WERI-Rb-1 (cell line): ENCODE data around the gene MARK1.
"Not testable (repeated sequence)": the region's sequence is repeated elsewhere in the genome, so short reads cannot be mapped to it uniquely, and the experiment has no call there.

Experiments
- DNase-seq: peaks from one replicate; pipeline ENCODE4 v3.0.0-alpha.2; 2020
- H3K27ac ChIP-seq: fragments of 250-450 bp; sonication (Bioruptor Pico); 2 replicates; pipeline ENCODE4 v1.5.1; 2020; ENCODE audit warnings: mild to moderate bottlenecking, moderate library complexity
- H3K27me3 ChIP-seq: fragments of 250-450 bp; sonication (Bioruptor Pico); 2 replicates; pipeline ENCODE4 v1.5.1; 2021; ENCODE audit warnings: mild to moderate bottlenecking, low read depth, moderate library complexity; ENCODE audit not compliant: insufficient read depth, severe bottlenecking
- H3K36me3 ChIP-seq: fragments of 250-450 bp; sonication (Bioruptor Pico); 2 replicates; pipeline ENCODE4 v1.5.1; 2020; ENCODE audit warnings: mild to moderate bottlenecking, moderate library complexity
- H3K4me3 ChIP-seq: 2 replicates; pipeline ENCODE4 v1.5.1; 2011; ENCODE audit warnings: low read depth, mild to moderate bottlenecking, control low read depth, low read length
- H3K9me3 ChIP-seq: fragments of 250-450 bp; sonication (Bioruptor Pico); 2 replicates; pipeline ENCODE4 v1.5.1; 2021; ENCODE audit warnings: mild to moderate bottlenecking, moderate library complexity; ENCODE audit not compliant: severe bottlenecking
- CTCF ChIP-seq: IDR thresholded peaks from 2 replicates; pipeline ENCODE4 v1.5.1; 2011; ENCODE audit warnings: low read depth, mild to moderate bottlenecking, control low read depth, inconsistent platforms, low read length

MARK1 gene

GRCh38 chr1:220594356-220594755, 66.4 kb downstream of the MARK1 start:
- TF ChIP-seq CTCF = no peak
- Histone ChIP-seq H3K4me3 (no peak overlapping the region), H3K9me3 (no peaks in the 10 kb centered on the region), H3K27ac (no peak overlapping the region), H3K27me3 (no peaks in the 10 kb centered on the region), H3K36me3 (no peaks in the 10 kb centered on the region)
- no peak for DNase-seq

GRCh38 chr1:220595179-220595578, 67.2 kb downstream of the MARK1 start:
- no peak for TF ChIP-seq CTCF
- DNase-seq = no peak
- no peaks in the 10 kb centered on the region for H3K27me3 ChIP-seq
- no peaks in the 10 kb centered on the region for H3K36me3 ChIP-seq
- no peak overlapping the region for H3K4me3 ChIP-seq
- no peak overlapping the region for H3K27ac ChIP-seq
- no peaks in the 10 kb centered on the region for H3K9me3 ChIP-seq

DNA sequence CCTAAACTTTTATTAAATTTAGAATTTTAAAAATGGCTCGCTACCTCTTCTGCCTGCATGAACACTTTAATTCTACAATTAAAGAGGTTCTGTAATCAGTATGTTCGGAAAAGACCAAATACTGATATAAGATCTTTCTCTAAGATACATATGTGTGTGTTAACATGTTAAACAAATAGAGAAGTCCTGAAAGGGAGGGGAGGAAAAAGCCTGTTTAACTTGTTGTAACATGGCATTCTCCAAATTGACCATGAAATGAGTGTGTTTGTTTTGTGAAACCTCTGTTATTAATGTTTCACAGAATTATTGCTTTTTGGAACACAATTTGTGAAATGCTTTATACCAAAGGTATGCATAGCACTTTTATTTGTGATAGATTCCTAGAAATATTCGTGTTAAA, 77.0 kb downstream of the MARK1 start:
- peaks cover 4% of the 10 kb centered on the region for H3K9me3 ChIP-seq
- DNase-seq = no peak
- H3K27ac ChIP-seq = no peak overlapping the region
- TF ChIP-seq CTCF = no peak
- no peaks in the 10 kb centered on the region for H3K27me3 ChIP-seq
- no peaks in the 10 kb centered on the region for H3K36me3 ChIP-seq
- no peak overlapping the region for H3K4me3 ChIP-seq

- not testable (repeated sequence) for DNase-seq, H3K27ac ChIP-seq, H3K36me3 ChIP-seq, H3K9me3 ChIP-seq, H3K4me3 ChIP-seq, H3K27me3 ChIP-seq
These were observed 77.7 kb downstream of the MARK1 start for GRCh38 chr1:220605651-220606050.

GRCh38 chr1:220611100-220611499, 83.2 kb downstream of the MARK1 start:
- H3K9me3 ChIP-seq, H3K36me3 ChIP-seq: not testable (repeated sequence)

GRCh38 chr1:220616836-220617235, 88.9 kb downstream of the MARK1 start:
- Histone ChIP-seq H3K36me3 (no peaks in the 10 kb centered on the region; the same call in 1 of the 2 replicates), H3K9me3 (no peaks in the 10 kb centered on the region), H3K27ac (no peak overlapping the region), H3K4me3 (no peak overlapping the region), H3K27me3 (no peaks in the 10 kb centered on the region)
- TF ChIP-seq CTCF = no peak
- no peak for DNase-seq

More at GRCh38 chr1:220611100-220611499, 83.2 kb downstream of the MARK1 start:
- DNase-seq, H3K4me3 ChIP-seq, H3K27me3 ChIP-seq, H3K27ac ChIP-seq: not testable (repeated sequence)

GRCh38 chr1:220628431-220628830, 100.5 kb downstream of the MARK1 start:
- Histone ChIP-seq H3K4me3 (no peak overlapping the region), H3K9me3 (no peaks in the 10 kb centered on the region), H3K27ac (no peak overlapping the region), H3K36me3 (no peaks in the 10 kb centered on the region), H3K27me3 (no peaks in the 10 kb centered on the region)
- DNase-seq = no peak
- TF ChIP-seq CTCF = no peak
